Mesenchymal stem cell (in vitro differentiated cells and primary cell): ENCODE data around the gene CELF2.

Experiments
- DNase-seq: peaks from one replicate; pipeline ENCODE4 v3.0.0-alpha.2; 2013
- H2AFZ ChIP-seq: one replicate; pipeline ENCODE4 v1.6.1; 2013; ENCODE audit warnings: low read depth, mild to moderate bottlenecking, control low read depth, inconsistent platforms, low read length, moderate library complexity
- H2AK5ac ChIP-seq: 2 replicates; pipeline ENCODE4 v1.6.1; 2013; ENCODE audit warnings: low read length, moderate library complexity, mild to moderate bottlenecking, inconsistent platforms; ENCODE audit not compliant: severe bottlenecking
- H2BK120ac ChIP-seq: one replicate; pipeline ENCODE4 v1.6.1; 2013; ENCODE audit warnings: low read depth, mild to moderate bottlenecking, inconsistent platforms, low read length, moderate library complexity
- H2BK12ac ChIP-seq, 2 experiments: one replicate each; pipeline ENCODE4 v1.6.1; 2013; ENCODE audit warnings: inconsistent platforms in 2 of 2, low read length in 2 of 2, mild to moderate bottlenecking in 2 of 2, moderate library complexity in 2 of 2, control low read depth in 1 of 2
- H2BK15ac ChIP-seq: one replicate; pipeline ENCODE4 v1.6.1; 2013; ENCODE audit warnings: mild to moderate bottlenecking, low read depth, inconsistent platforms; ENCODE audit not compliant: poor library complexity, severe bottlenecking
- H2BK5ac ChIP-seq: 2 replicates; pipeline ENCODE4 v1.6.1; 2013; ENCODE audit warnings: low read depth, mild to moderate bottlenecking, low read length, control low read depth, inconsistent platforms; ENCODE audit not compliant: poor library complexity, severe bottlenecking
- H3K14ac ChIP-seq, 2 experiments: one replicate each; pipeline ENCODE4 v1.6.1; 2013; ENCODE audit warnings: inconsistent platforms in 2 of 2, low read length in 2 of 2, control low read depth in 1 of 2, mild to moderate bottlenecking in 1 of 2, moderate library complexity in 1 of 2
- H3K18ac ChIP-seq, 2 experiments: one replicate each; pipeline ENCODE4 v1.6.1; 2013; ENCODE audit warnings: inconsistent platforms in 2 of 2, low read length in 2 of 2, control low read depth in 1 of 2, low read depth in 1 of 2, mild to moderate bottlenecking in 1 of 2
- H3K23ac ChIP-seq, 2 experiments: one replicate each; pipeline ENCODE4 v1.6.1; 2013; ENCODE audit warnings: inconsistent platforms in 2 of 2, low read length in 2 of 2, mild to moderate bottlenecking in 2 of 2, moderate library complexity in 2 of 2, control low read depth in 1 of 2
- H3K27ac ChIP-seq: 2 replicates; pipeline ENCODE4 v1.5.1; 2013; ENCODE audit warnings: mild to moderate bottlenecking, moderate library complexity, low read length, control low read depth, inconsistent platforms; ENCODE audit not compliant: poor library complexity, severe bottlenecking
- H3K27me3 ChIP-seq, 2 experiments: 2 replicates each; pipeline versions ENCODE4 v1.6.1 to v1.7.0; 2013; ENCODE audit warnings: low read length in 2 of 2, mild to moderate bottlenecking in 2 of 2, moderate library complexity in 2 of 2, control low read depth in 1 of 2, inconsistent platforms in 1 of 2; ENCODE audit not compliant: control insufficient read depth in 1 of 2, insufficient read depth in 1 of 2
- H3K36me3 ChIP-seq, 2 experiments: 2 replicates each; pipeline versions ENCODE4 v1.6.1 to v1.7.0; 2013; ENCODE audit warnings: low read length in 2 of 2, control low read depth in 1 of 2, inconsistent platforms in 1 of 2, low read depth in 1 of 2, mild to moderate bottlenecking in 1 of 2; ENCODE audit not compliant: insufficient read depth in 2 of 2, control insufficient read depth in 1 of 2
- H3K4ac ChIP-seq, 2 experiments: one replicate each; pipeline ENCODE4 v1.6.1; 2013; ENCODE audit warnings: inconsistent platforms in 2 of 2, low read length in 2 of 2, mild to moderate bottlenecking in 2 of 2, moderate library complexity in 2 of 2, control low read depth in 1 of 2, low read depth in 1 of 2
- H3K4me1 ChIP-seq: 2 replicates; pipeline ENCODE4 v1.6.1; 2013; ENCODE audit warnings: low read depth, low read length, control low read depth; ENCODE audit not compliant: control insufficient read depth, insufficient read depth
- H3K4me2 ChIP-seq: 2 replicates; pipeline ENCODE4 v1.6.1; 2013; ENCODE audit warnings: low read length, mild to moderate bottlenecking, inconsistent platforms; ENCODE audit not compliant: poor library complexity, severe bottlenecking
- H3K4me3 ChIP-seq, 2 experiments: 2 replicates each; pipeline versions ENCODE4 v1.5.1 to v1.7.0; 2013; ENCODE audit warnings: low read length in 2 of 2, mild to moderate bottlenecking in 2 of 2, control low read depth in 1 of 2, low read depth in 1 of 2; ENCODE audit not compliant: insufficient read depth in 1 of 2
- H3K79me1 ChIP-seq: replicated peaks from 2 replicates; pipeline ENCODE4 v1.6.1; 2013; ENCODE audit warnings: mild to moderate bottlenecking, control low read depth, low read length, inconsistent platforms; ENCODE audit not compliant: poor library complexity, severe bottlenecking
- H3K9ac ChIP-seq: 2 replicates; pipeline ENCODE4 v1.7.0; 2013; ENCODE audit warnings: mild to moderate bottlenecking, low read length, moderate library complexity
- H3K9me3 ChIP-seq: 2 replicates; pipeline ENCODE4 v1.7.0; 2013; ENCODE audit warnings: mild to moderate bottlenecking, low read length; ENCODE audit not compliant: control insufficient read depth
- H4K8ac ChIP-seq: one replicate; pipeline ENCODE4 v1.6.1; 2013; ENCODE audit warnings: inconsistent platforms, mild to moderate bottlenecking, low read length, moderate library complexity
- H4K91ac ChIP-seq: one replicate; pipeline ENCODE4 v1.6.1; 2013; ENCODE audit warnings: mild to moderate bottlenecking, low read length, inconsistent platforms
- WGBS: methylation state at CpG from one replicate; pipeline ENCODE4 v1.1.7; 2013; ENCODE audit warnings: mixed read lengths; 5-methylcytosine and 5-hydroxymethylcytosine counted together

The CELF2 gene

GRCh38 chr10:11159543-11160215 lies 142.0 kb downstream of the CELF2 start:
- peaks cover 6% of the 10 kb centered on the region for H3K9me3 ChIP-seq
- H3K27me3 ChIP-seq = peaks cover 0 to 19% of the 10 kb centered on the region in 2 experiments
- no peak for DNase-seq
- no peak overlapping the region for H3K4me2 ChIP-seq
- H3K4me1 ChIP-seq = peaks cover 3% of the 10 kb centered on the region
- no peak overlapping the region for H3K4ac ChIP-seq
- no peak overlapping the region for H2BK5ac ChIP-seq
- H3K9ac ChIP-seq = no peak overlapping the region
- no peak overlapping the region for H2BK12ac ChIP-seq
- peaks cover 48% of the 10 kb centered on the region for H3K79me1 ChIP-seq
- 90% methylated on average over 8 of the region's 8 CpGs for WGBS
- H4K8ac ChIP-seq = no peak overlapping the region
- no peak overlapping the region for H2BK120ac ChIP-seq
- no peak overlapping the region for H2AFZ ChIP-seq
- no peak overlapping the region for H3K4me3 ChIP-seq
- H3K36me3 ChIP-seq = peaks cover 0 to 3% of the 10 kb centered on the region in 2 experiments
- no peak overlapping the region for H4K91ac ChIP-seq
- no peak overlapping the region for H3K18ac ChIP-seq
- no peak overlapping the region for H3K14ac ChIP-seq
- H2BK15ac ChIP-seq = no peak overlapping the region
- H2AK5ac ChIP-seq = no peak overlapping the region
- H3K27ac ChIP-seq = no peak overlapping the region
- H3K23ac ChIP-seq = no peak overlapping the region

DNA sequence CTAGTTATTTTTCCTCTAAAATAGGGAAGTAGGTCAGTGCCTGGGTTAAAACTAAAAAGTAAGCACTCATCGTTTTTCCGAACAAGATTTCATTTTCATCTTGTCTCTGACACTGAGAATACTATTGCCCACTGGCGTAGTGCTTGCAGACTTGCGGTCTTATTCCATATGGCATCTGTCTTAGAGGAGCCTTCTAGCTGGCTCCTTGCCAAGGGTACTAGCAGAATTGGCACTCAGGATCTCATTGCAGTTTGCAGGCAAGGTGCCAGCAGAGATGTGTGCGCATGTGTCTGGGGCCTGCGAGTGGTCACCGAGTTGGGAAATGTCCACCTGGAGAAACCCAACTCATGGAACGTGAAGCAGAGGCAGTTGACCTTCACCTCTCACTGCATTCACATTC lies 143.4 kb downstream of the CELF2 start:
- Histone ChIP-seq H4K8ac (no peak overlapping the region), H3K23ac (no peak overlapping the region), H3K14ac (no peak overlapping the region), H2BK15ac (no peak overlapping the region), H3K4me2 (no peak overlapping the region), H2AK5ac (no peak overlapping the region), H3K36me3 (peaks cover 0 to 3% of the 10 kb centered on the region in 2 experiments), H2BK12ac (no peak overlapping the region), H3K9me3 (peaks cover 6% of the 10 kb centered on the region), H2AFZ (no peak overlapping the region), H3K27ac (no peak overlapping the region), H3K4me3 (no peak overlapping the region), H2BK5ac (no peak overlapping the region), H4K91ac (no peak overlapping the region), H3K4me1 (peaks cover 10% of the 10 kb centered on the region), H3K4ac (no peak overlapping the region), H3K18ac (no peak overlapping the region), H2BK120ac (no peak overlapping the region), H3K9ac (no peak overlapping the region), H3K79me1 (peaks cover 50% of the 10 kb centered on the region), H3K27me3 (peaks cover 0 to 20% of the 10 kb centered on the region in 2 experiments)
- WGBS = 96% methylated on average over 8 of the region's 8 CpGs
- no peak for DNase-seq

DNA sequence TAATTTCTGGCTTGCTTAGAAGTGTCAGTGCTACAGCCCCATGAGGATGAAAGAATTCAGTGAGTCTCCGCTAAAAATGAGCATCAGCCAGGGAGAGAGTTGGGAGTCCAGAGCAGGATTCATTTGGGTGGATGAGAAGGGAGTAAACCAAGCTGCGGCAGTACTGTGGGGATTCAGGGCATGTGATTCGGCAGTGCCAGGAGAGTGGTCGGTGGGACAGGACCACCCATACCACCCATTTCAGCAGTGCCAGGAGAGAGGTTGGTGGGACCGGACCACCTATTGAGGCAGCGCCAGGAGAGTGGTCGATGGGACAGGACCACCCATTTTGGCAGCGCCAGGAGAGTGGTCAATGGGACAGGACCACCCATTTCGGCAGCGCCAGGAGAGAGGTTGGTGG lies 144.2 kb downstream of the CELF2 start:
- no peak overlapping the region for H3K14ac ChIP-seq
- H2BK5ac ChIP-seq = no peak overlapping the region
- peaks cover 10% of the 10 kb centered on the region for H3K4me1 ChIP-seq
- H3K9ac ChIP-seq = no peak overlapping the region
- WGBS = 98% methylated on average over 10 of the region's 10 CpGs
- no peak overlapping the region for H3K4me3 ChIP-seq
- H3K23ac ChIP-seq = no peak overlapping the region
- no peak overlapping the region for H2BK12ac ChIP-seq
- H4K91ac ChIP-seq = no peak overlapping the region
- H3K4me2 ChIP-seq = no peak overlapping the region
- H3K9me3 ChIP-seq = peaks cover 6% of the 10 kb centered on the region
- H2AK5ac ChIP-seq = no peak overlapping the region
- no peak overlapping the region for H2BK15ac ChIP-seq
- no peak overlapping the region for H3K18ac ChIP-seq
- H3K36me3 ChIP-seq = peaks cover 0 to 3% of the 10 kb centered on the region in 2 experiments
- H3K79me1 ChIP-seq = peaks cover 49% of the 10 kb centered on the region
- H3K27me3 ChIP-seq = peaks cover 0 to 26% of the 10 kb centered on the region in 2 experiments
- no peak for DNase-seq
- H3K27ac ChIP-seq = no peak overlapping the region
- no peak overlapping the region for H2AFZ ChIP-seq
- no peak overlapping the region for H4K8ac ChIP-seq
- H2BK120ac ChIP-seq = no peak overlapping the region
- no peak overlapping the region for H3K4ac ChIP-seq

DNA sequence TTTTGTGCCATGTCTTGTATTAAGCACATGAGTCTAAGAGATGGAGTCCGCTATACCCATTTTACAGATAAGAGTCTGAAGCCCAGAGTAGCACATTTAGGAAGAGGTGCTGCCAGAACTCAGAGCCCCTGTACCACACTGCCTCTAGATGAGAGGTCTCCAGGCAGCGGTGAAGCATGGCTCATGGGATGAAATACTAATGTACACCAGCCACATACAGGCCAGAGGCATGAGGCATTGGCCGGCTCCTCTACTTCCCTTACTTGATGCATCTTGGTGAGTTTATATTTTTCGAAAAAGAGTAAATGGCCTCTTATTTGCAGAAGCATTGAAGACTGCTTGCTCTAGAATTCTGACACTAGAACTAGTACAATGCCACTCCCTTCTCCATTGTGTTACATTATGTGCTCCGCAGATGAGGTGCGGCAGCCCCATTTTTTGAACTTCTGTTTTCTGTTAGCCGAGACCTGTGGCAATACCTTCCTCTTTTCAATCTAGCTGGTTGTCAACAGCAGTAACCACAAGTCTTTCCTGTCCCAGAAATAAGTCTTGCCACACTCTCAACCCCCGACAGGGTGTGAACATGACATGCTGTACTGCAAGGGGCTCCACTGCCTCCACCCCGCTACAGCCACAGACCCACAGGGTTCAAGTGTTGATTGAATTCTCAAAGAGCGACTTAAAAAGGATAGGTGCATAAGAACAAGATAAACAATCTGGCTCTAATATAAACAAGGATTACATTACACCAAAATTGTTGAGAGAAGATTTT lies 145.3 kb downstream of the CELF2 start:
- Histone ChIP-seq H3K14ac (no peak overlapping the region), H3K27me3 (peaks cover 0 to 26% of the 10 kb centered on the region in 2 experiments), H3K4ac (no peak overlapping the region), H4K91ac (no peak overlapping the region), H3K4me2 (no peak overlapping the region), H3K9me3 (peaks cover 6% of the 10 kb centered on the region), H2BK12ac (no peak overlapping the region), H2BK15ac (no peak overlapping the region), H2AK5ac (no peak overlapping the region), H3K27ac (no peak overlapping the region), H3K4me1 (peaks cover 10% of the 10 kb centered on the region), H2BK5ac (no peak overlapping the region), H3K36me3 (peaks cover 3 to 9% of the 10 kb centered on the region in 2 experiments), H3K23ac (no peak overlapping the region), H2AFZ (no peak overlapping the region), H3K18ac (no peak overlapping the region), H4K8ac (no peak overlapping the region), H3K4me3 (no peak overlapping the region), H3K9ac (no peak overlapping the region), H2BK120ac (no peak overlapping the region), H3K79me1 (peaks cover 47% of the 10 kb centered on the region)
- 88% methylated on average over 8 of the region's 10 CpGs for WGBS
- no peak for DNase-seq
